Epithelial cell of proximal tubule (primary cell): ENCODE results near the gene YEATS2. TPM values are rescaled to one million over a fixed set of nuclear protein-coding genes. Genes with fewer than 3 reads are reported as not detected.

Experiments
- DNase-seq: peaks from one replicate; pipeline ENCODE4 v3.0.0-alpha.2; 2011; ENCODE audit warnings: low read depth
- H3K4me3 ChIP-seq: 2 replicates; pipeline ENCODE4 v1.5.1; 2011; ENCODE audit warnings: low read depth, mild to moderate bottlenecking, low read length
- CTCF ChIP-seq: conservative IDR thresholded peaks from 2 replicates; pipeline ENCODE4 v1.5.1; 2012; ENCODE audit warnings: low read depth, mild to moderate bottlenecking, low read length
- total RNA-seq: library from RNA; depleted of rRNA; stranded (reverse); fragments of >200 nt; gene quantifications from 2 replicates; pipeline ENCODE4 v1.2.3, GENCODE V29; 2015

The YEATS2 gene
- total RNA-seq, 1 donor from 2014 or later = 33.7 TPM

- TF ChIP-seq CTCF = no peak
- H3K4me3 ChIP-seq = peak overlapping the region; percentile 57
- DNase-seq = no peak
Observed at GRCh38 chr3:183824761-183825455, 127.3 kb downstream of the YEATS2 start.

- H3K4me3 ChIP-seq = peak within 1 kb of the TSS; percentile 57
- no peak for DNase-seq
- TF ChIP-seq CTCF = peak; percentile 39
Observed at GRCh38 chr3:183825456-183826161, 128.0 kb downstream of the YEATS2 start, which contains the start of gene MAP6D1. Gene MAP6D1 (minus strand): TSS chr3:183825577. CDS start chr3:183825547, 30 bp downstream.

GRCh38 chr3:183826448-183827250 lies 129.1 kb downstream of the YEATS2 start:
- DNase-seq = no peak
- TF ChIP-seq CTCF = no peak
- no peak overlapping the region for H3K4me3 ChIP-seq

GRCh38 chr3:183827809-183828537 lies 130.4 kb downstream of the YEATS2 start:
- no peak for DNase-seq
- H3K4me3 ChIP-seq = no peak overlapping the region
- TF ChIP-seq CTCF = no peak

GRCh38 chr3:183828538-183828870 lies 130.9 kb downstream of the YEATS2 start:
- no peak for DNase-seq
- no peak overlapping the region for H3K4me3 ChIP-seq
- TF ChIP-seq CTCF = no peak

- TF ChIP-seq CTCF = no peak
- DNase-seq = no peak
Observed at GRCh38 chr3:183829466-183829865, 131.9 kb downstream of the YEATS2 start.

More at GRCh38 chr3:183829466-183829865, 131.9 kb downstream of the YEATS2 start:
- no peak overlapping the region for H3K4me3 ChIP-seq
